A673 (cell line): Measurements from ENCODE around the gene MYO5A. TPM values are rescaled to one million over a fixed set of nuclear protein-coding genes. Genes with fewer than 3 reads are reported as not detected.

ENCODE experiments used
- BruUV-seq: library from RNA; stranded (reverse); fragments of 400-500 nt; replicated peaks from 2 replicates; lab custom pipeline; 2021; lab: Mats Ljungman, UMichigan
- CTCF ChIA-PET: fragments of 300-600 bp; sonication (Branson Sonifier 250); formaldehyde crosslinking; loops from one replicate; lab custom pipeline; 2022; ENCODE audit warnings: antibody characterized with exemption; lab: Charles Lee
- POLR2A ChIA-PET: fragments of 300-600 bp; sonication (Branson Sonifier 250); formaldehyde crosslinking; loops from one replicate; lab custom pipeline; 2022; ENCODE audit warnings: antibody characterized with exemption; ENCODE audit not compliant: low non-redundant PET; lab: Charles Lee
- DNase-seq: peaks from one replicate; pipeline ENCODE4 v3.0.0-alpha.2; 2015; ENCODE audit warnings: low spot score
- H3K27ac ChIP-seq: fragments of 200-600 bp; sonication (generic); 2 replicates; pipeline ENCODE4 v1.5.1; 2016; ENCODE audit warnings: mixed run types, low read depth, mild to moderate bottlenecking, mixed read lengths, antibody characterized with exemption, low read length; ENCODE audit not compliant: poor library complexity, severe bottlenecking
- H3K27me3 ChIP-seq: fragments of 200-600 bp; sonication (generic); replicated peaks from 2 replicates; pipeline ENCODE4 v1.6.1; 2017; ENCODE audit warnings: mixed run types, low read depth, mild to moderate bottlenecking, mixed read lengths, antibody characterized with exemption, low read length; ENCODE audit not compliant: insufficient read depth, poor library complexity
- H3K36me3 ChIP-seq: fragments of 200-600 bp; sonication (generic); 2 replicates; pipeline ENCODE4 v1.6.1; 2016; ENCODE audit warnings: mixed run types, mild to moderate bottlenecking, mixed read lengths, antibody characterized with exemption, low read length; ENCODE audit not compliant: insufficient read depth, poor library complexity, severe bottlenecking
- H3K4me1 ChIP-seq: fragments of 200-600 bp; sonication (generic); 2 replicates; pipeline ENCODE4 v1.6.1; 2017; ENCODE audit warnings: mixed run types, mild to moderate bottlenecking, mixed read lengths, antibody characterized with exemption, low read length; ENCODE audit not compliant: insufficient read depth, poor library complexity, severe bottlenecking
- H3K4me3 ChIP-seq: fragments of 200-600 bp; sonication (generic); 2 replicates; pipeline ENCODE4 v1.5.1; 2016; ENCODE audit warnings: low read depth, mixed run types, mild to moderate bottlenecking, mixed read lengths, low read length; ENCODE audit not compliant: poor library complexity, severe bottlenecking
- H3K9me3 ChIP-seq: fragments of 200-600 bp; sonication (generic); 2 replicates; pipeline ENCODE4 v1.6.1; 2016; ENCODE audit warnings: mixed run types, low read depth, mild to moderate bottlenecking, mixed read lengths, antibody characterized with exemption, low read length; ENCODE audit not compliant: poor library complexity, severe bottlenecking
- EZH2 ChIP-seq: fragments of 200-600 bp; sonication (generic); IDR thresholded peaks from 2 replicates; pipeline ENCODE4 v1.6.1; 2017; ENCODE audit warnings: borderline replicate concordance, low read depth, mild to moderate bottlenecking, mixed read lengths, antibody characterized with exemption, low read length; ENCODE audit not compliant: poor library complexity, severe bottlenecking
- intact Hi-C: fragments of 100-400 bp; cut with micrococcal nuclease; formaldehyde crosslinking; loops from one replicate; pipeline ENCODE4 v1.10.0; 2022; ENCODE audit not compliant: unreplicated experiment
- total RNA-seq: library from RNA; stranded (reverse); gene quantifications from 2 replicates; pipeline ENCODE4 v1.2.3, GENCODE V29; 2021
- TF ChIP-seq, protein P1 (sequence below): fragments of 300-800, 200-600 bp; sonication (generic); conservative IDR thresholded peaks from 2 replicates; pipeline ENCODE4 v1.5.1; 2017; ENCODE audit warnings: low read depth, mild to moderate bottlenecking, antibody characterized with exemption, low read length, moderate library complexity, mixed read lengths

The MYO5A gene
- total RNA-seq, 1 experiment from 2014 or later, result 16.8 TPM

DNA sequence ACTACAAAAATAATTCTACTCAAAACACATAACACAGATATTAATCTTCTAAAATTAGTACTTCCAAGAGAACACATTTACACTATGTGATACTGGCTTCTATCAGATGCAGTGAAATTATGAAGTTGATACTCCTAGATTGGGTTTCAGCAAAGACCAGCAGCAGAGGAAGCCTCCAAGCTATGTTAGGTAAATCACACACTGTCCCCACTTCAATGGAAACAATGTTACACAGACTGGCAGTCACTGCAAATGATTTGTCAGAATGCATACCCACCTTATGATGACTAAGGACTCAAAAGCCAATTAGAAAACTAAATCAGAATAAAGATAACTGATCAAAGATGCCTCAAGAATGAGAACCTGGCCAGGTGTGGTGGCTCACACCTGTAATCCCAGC lies 143.0 kb downstream of the MYO5A start:
- intact Hi-C loops, result no loop called here
- POLR2A ChIA-PET, result no interaction called here
- Histone ChIP-seq H3K36me3 (no peaks in the 10 kb centered on the region), H3K27ac (no peak overlapping the region), H3K9me3 (no peaks in the 10 kb centered on the region), H3K4me3 (no peak overlapping the region), H3K27me3 (no peaks in the 10 kb centered on the region), H3K4me1 (no peaks in the 10 kb centered on the region)
- CTCF ChIA-PET, result no interaction called here
- no peak for DNase-seq
- BruUV-seq, result no TSS peak
- no peak for TF ChIP-seq EZH2
- TF ChIP-seq, protein P1, sequence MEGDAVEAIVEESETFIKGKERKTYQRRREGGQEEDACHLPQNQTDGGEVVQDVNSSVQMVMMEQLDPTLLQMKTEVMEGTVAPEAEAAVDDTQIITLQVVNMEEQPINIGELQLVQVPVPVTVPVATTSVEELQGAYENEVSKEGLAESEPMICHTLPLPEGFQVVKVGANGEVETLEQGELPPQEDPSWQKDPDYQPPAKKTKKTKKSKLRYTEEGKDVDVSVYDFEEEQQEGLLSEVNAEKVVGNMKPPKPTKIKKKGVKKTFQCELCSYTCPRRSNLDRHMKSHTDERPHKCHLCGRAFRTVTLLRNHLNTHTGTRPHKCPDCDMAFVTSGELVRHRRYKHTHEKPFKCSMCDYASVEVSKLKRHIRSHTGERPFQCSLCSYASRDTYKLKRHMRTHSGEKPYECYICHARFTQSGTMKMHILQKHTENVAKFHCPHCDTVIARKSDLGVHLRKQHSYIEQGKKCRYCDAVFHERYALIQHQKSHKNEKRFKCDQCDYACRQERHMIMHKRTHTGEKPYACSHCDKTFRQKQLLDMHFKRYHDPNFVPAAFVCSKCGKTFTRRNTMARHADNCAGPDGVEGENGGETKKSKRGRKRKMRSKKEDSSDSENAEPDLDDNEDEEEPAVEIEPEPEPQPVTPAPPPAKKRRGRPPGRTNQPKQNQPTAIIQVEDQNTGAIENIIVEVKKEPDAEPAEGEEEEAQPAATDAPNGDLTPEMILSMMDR, result no peak

DNA sequence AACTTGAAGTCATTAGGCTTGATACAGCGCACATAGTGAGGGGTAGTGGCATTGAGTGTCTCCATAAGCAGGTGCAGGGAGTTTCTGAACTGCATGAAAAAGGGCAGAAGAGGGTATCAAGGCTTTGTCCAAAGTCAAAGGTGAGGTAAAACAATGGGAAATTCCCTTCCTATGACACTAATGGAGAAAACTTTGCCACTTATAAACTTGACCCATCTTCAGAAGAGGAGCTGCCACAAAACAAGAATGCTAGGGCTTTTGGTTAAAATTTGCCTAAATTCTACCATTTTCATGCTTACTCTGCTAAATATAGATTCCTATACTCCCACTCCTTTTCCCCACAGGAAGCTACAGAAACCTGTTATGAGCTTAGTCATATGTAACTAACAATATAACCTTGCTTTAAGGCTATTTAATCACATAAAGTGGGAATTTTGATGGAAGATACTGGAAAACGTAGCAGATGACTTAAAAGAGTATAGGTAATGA lies 145.5 kb downstream of the MYO5A start:
- no TSS peak for BruUV-seq
- no peak overlapping the region for H3K27ac ChIP-seq
- no peak for DNase-seq
- no peaks in the 10 kb centered on the region for H3K4me1 ChIP-seq
- ChIA-PET CTCF (no interaction called here), POLR2A (no interaction called here)
- H3K36me3 ChIP-seq, result no peaks in the 10 kb centered on the region
- no peaks in the 10 kb centered on the region for H3K9me3 ChIP-seq
- TF ChIP-seq, protein P1, result no peak
- TF ChIP-seq EZH2, result no peak
- intact Hi-C loops, result no loop called here
- H3K27me3 ChIP-seq, result no peaks in the 10 kb centered on the region
- no peak overlapping the region for H3K4me3 ChIP-seq

DNA sequence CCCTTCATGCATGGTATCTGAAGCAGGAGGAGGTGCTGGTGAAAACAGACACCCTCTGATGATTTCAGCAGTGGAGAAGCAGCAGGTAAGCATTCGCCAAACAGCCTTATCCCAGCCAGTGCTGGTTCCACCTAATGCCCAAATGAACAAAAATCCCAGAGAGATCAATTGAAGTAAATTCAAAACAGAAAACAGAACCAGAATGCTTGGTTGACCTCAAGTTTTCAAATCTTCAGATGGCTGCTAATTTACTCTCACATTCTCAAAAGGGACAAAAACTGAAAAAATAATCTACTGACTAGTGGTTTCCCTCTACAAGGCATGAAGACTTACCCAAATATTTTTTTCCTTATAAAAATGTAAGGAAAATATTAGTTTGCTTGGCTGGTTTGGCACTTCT lies 146.0 kb downstream of the MYO5A start:
- H3K27me3 ChIP-seq, result no peaks in the 10 kb centered on the region
- H3K27ac ChIP-seq, result no peak overlapping the region
- H3K4me3 ChIP-seq, result no peak overlapping the region
- no TSS peak for BruUV-seq
- TF ChIP-seq, protein P1, result no peak
- TF ChIP-seq EZH2, result no peak
- H3K9me3 ChIP-seq, result no peaks in the 10 kb centered on the region
- no peaks in the 10 kb centered on the region for H3K36me3 ChIP-seq
- POLR2A ChIA-PET, result no interaction called here
- CTCF ChIA-PET, result no interaction called here
- no peak for DNase-seq
- H3K4me1 ChIP-seq, result no peaks in the 10 kb centered on the region
- intact Hi-C loops, result no loop called here
